ENCODE measurements around the gene DOCK1.
"Not testable (repeated sequence)": the region's sequence is repeated elsewhere in the genome, so short reads cannot be mapped to it uniquely, and the experiment has no call there.

DOCK1 gene

GRCh38 chr10:126903656-126904360 is 1.4 kb upstream of the DOCK1 start:
- DNase-seq (ENCODE audit: low read depth in 2 of 2): no peak

DNA sequence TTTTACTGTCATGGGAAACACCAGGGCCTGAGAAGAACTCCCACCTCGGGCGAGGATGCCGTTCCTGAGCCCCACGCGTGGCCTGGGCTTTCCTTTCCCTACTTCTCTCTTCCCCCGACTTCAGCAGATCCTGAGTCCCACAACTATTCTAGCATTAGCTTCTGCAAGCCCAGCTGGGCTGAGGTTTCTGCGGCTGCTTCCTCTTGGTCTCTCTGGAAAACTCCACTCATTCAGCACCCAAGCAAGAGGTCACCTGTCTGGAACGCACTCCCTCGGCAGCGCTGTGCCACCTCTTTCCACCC is 761 bp upstream of the DOCK1 start:
- no peak for DNase-seq (ENCODE audit: low read depth in 2 of 2)

DNA sequence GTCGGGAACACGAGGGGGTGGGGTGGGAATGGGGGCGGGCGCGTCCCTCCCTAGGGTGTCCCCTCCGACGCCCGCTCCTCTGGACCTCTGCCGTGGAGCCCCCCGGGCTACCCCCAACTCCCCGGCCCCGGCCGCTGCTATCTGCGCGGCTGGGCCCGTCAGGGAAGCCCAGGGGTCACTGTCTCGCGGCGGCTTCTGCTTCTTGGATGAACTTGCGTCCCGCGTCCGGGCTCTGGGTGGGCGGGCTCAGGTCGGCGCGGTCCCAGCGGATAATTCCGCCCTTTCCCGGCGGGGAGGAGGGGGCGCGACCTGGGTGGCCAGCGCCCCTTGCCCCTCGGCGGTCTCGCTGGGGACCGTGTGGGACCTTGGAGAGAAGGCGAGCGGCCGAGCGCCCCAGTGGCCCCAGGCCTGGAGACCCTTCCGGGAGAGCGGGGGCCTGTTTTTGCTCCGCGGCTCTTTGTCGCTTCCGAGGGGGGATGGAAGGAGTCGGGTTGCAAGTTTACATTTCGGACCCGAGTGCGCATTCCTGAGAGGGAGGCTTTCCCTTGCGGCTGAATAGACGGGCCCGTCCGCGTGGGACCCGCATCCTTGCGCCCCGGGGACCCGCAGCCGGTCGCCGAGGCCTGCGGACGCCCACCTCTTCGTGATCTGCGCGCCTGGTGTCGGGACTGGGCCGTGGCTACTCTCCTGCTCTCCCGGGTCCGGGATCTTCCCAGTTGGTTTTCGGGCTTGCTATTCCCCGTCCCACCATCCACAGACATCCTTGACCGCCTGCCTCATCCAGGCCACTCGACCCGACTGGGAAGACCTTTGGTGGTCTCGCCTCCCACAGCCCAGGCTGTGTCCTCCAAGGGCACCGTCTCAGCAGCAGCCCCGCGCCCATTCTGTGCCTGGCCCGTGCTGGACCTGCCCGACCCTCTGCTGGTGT is 812 bp downstream of the DOCK1 start:
- DNase-seq (ENCODE audit: low read depth in 2 of 2): no peak

- DNase-seq (ENCODE audit: low read depth in 2 of 2): no peak
Measured at GRCh38 chr10:126906704-126907422, 1.6 kb downstream of the DOCK1 start.

DNA sequence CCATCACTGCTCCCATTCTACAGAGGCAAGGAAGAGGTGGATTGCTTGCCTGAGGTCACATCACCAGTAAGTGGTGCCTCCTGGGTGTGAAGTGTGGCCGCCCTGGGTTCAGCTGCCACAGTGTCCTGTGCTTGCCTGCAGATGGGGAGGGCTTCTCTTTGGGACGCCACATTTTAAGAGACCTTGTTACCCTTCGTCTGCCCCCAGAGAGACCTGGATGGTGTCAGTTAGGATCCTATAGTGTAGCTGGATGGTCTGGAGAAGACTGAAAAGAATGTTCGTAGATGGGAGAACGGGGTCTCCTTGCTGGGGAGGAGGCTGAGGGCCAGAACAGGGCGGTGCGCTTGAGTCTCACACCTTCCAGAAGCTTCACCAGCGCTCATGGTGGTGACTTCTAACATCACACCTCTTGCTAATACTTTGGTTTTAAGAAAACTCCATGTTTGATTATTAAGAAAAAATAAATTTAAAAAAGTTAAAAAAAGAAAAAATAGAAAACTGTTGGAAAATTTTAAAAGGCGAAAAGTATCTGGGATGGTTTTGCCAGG is 2.3 kb downstream of the DOCK1 start:
- DNase-seq (ENCODE audit: low read depth in 2 of 2): no peak

- no peak for DNase-seq (ENCODE audit: low read depth in 2 of 2)
Measured at GRCh38 chr10:126908225-126908624, 3.0 kb downstream of the DOCK1 start.

DNA sequence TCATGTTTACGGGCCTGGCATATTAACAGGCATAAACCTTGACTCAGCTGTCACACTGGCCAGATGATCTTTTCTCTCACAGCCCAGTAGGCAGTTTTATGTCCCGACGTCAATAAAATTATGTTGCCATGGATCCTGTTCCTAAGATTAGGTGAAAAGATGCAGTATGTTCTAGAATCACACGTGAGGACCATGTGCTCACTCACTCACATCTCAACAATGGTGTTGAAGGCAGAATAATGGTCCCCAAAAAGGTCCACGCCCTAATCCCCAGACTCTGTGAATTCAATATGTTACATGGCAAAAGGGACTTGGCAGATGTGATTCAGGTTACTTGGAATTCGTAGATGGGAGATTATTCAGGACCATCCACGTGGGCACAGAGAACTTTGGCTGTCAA is 3.5 kb downstream of the DOCK1 start:
- DNase-seq (ENCODE audit: low read depth in 2 of 2): no peak

DNA sequence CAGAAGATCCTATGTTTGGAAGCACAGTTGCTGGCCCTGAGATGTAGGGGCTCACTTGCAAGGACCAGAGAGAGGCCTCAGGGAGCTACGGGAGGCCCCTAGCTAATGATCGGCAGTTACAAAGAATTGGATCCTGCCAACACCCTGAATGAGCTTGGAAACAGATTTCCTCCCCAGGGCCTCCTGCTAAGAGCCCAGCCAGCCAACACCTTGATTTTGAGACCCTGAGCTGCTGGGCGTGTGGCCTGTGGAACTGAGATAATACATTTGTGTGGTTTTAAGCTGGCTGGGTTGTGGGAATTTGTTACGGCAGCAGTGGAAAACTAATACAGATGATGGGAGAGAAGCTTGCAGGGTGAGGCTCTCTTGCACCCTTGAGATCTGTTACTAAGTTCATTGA is 3.9 kb downstream of the DOCK1 start:
- no peak for DNase-seq (ENCODE audit: low read depth in 2 of 2)

DNA sequence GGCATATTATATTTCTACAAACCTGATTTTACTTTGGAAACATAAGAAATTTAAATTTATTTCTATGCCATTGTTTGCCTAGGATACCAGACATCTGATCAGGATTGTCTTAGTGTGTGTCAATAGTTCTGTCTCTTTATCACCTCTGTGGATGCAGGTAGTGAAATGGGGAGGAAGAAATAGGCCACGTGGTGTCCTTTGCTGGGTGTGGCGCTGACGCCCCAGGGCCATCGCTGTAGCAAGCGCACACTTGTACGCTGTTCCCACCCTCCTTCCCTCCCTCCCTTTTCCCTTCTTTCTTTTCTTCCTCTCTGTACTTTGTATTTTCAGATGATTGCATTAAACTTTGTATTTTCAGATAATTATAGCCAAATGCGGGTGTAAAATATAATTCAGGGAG is 5.0 kb downstream of the DOCK1 start:
- DNase-seq (ENCODE audit: low read depth in 2 of 2): no peak

GRCh38 chr10:126910798-126911197 is 5.6 kb downstream of the DOCK1 start:
- DNase-seq (ENCODE audit: low read depth in 2 of 2): no peak

DNA sequence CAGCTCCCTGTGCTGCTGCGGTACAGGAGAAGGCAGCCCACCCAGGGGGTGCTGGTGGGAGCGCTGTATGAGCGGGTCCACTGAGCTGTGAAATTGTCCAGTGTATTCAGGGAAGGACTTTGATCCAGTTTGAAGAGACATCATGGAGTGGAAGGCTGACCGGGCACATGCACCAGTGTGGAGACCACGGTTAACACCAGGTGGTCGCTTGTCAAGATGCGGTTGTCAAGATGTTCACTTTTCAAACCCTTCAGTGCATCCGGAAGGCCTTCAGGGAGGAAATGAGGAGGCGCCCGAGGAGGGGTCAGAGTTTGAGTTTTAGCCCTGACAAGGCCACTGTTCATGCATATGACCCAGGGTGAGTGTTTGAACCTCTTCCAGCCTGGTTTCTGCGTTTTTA is 6.1 kb downstream of the DOCK1 start:
- DNase-seq (ENCODE audit: low read depth in 2 of 2): no peak

- DNase-seq (ENCODE audit: low read depth in 2 of 2): no peak
Measured at GRCh38 chr10:126913316-126913715, 8.1 kb downstream of the DOCK1 start.

DNA sequence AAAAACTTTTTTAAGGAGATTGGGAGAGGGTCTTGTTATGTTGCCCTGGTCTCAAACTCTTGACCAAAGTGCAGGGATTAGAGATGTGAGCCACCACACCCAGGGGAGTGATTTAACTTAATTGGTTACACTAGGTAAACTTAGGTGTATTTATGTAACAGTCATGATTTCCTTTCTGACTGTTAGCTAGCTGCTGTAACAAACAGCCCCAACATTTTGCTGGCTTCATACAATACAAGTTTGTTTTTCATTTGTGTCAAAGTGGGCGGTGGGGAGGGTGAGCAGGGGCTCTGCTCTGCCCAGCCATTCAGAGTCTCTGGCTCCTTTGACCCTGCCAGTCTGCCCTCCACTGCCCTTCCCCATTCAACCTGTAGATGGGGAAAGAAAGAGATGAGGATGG is 9.3 kb downstream of the DOCK1 start:
- no peak for DNase-seq (ENCODE audit: low read depth in 2 of 2)

DNA sequence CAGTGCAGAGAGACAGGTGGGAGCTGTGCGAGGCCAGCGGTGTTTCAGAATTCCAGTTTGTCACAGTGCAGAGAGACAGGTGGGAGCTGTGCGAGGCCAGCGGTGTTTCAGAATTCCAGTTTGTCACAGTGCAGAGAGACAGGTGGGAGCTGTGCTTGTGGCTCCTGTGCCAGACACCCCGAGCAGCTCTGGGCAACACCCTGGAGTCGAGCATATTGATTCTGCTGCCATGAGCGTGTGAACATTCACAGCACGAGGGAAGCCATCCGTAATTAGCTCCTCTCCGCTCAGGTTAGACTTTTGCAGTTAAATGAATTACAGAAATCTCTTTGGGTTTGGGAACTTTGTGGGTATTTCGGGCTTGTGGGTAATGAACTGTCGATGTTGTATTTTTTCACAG is 11.7 kb downstream of the DOCK1 start:
- not testable (repeated sequence) for DNase-seq (ENCODE audit: low read depth in 2 of 2)

DNA sequence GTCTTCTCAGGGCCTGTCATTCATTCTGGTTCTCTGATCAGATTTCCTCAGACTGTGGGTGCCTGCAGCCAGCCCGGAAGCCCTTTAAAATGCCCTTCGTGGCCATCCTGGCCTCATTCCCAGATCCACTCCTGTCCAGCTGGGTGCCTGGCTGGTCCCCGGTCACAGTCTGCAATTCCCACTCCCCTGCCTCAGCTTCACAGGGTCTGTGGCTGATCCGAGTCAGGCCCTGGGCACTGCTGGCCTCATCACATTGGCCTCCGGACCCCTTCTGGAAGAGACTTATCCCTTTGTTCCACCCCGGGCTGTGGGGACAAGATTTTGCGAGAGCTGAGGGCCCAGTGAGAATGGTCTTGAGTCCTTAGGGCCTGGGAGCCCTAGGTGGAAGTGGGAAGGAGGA is 12.1 kb downstream of the DOCK1 start:
- DNase-seq (ENCODE audit: low read depth in 2 of 2): no peak

- no peak for DNase-seq (ENCODE audit: low read depth in 2 of 2)
Measured at GRCh38 chr10:126917975-126918908, 13.0 kb downstream of the DOCK1 start.

DNA sequence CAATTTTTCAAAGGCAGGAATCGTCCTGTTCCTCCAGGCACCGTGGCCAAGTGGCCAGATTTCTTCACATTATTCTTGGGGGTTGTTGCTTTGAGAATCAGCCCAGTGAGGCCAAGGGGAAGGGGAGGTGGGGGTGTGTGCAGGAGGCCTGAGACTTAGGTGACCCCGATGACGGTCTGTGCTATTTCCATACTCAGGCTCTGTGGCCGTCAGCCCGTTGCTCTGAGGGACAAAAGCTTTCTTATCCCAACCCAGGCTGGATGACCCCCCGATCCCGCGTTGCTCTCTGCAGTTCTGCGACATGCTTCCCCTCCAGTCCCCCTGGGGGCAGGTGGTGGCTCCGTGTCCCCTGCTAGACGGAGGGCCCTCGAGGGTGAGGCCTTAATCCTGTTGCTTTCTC is 14.2 kb downstream of the DOCK1 start:
- DNase-seq (ENCODE audit: low read depth in 2 of 2): no peak

DNA sequence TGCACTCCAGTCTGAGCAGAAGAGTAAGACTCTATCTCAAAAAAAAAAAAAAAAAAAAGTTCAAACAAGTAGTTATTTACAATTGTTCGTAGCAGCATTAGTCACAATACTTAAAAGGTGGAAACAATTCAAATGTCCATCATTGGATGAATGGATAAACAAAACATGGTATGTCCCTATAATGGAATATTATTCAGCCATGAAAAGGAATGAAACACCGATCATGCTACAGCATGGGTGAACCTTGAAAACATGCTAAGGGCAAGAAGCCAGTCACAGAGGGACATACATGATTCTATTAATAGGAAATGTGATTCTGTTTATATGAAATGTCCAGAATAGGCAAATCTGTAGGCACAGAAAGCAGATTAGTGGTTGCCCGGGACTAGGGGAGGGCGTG is 15.9 kb downstream of the DOCK1 start:
- DNase-seq (ENCODE audit: low read depth in 2 of 2): no peak

GRCh38 chr10:126921974-126922525 is 16.8 kb downstream of the DOCK1 start:
- no peak for DNase-seq (ENCODE audit: low read depth in 2 of 2)

- DNase-seq (ENCODE audit: low read depth in 2 of 2): no peak
Measured at GRCh38 chr10:126924180-126924914, 19.1 kb downstream of the DOCK1 start.
